Fibroblast of peridontal ligament (primary cell): ENCODE results near the gene SLC12A8.
A peak's percentile ranks its signal among the peaks of the same experiment; 100 is the strongest.

Experiments used
- DNase-seq: peaks from one replicate; pipeline ENCODE4 v3.0.0-alpha.2; 2010; ENCODE audit errors: extremely low read depth

The SLC12A8 gene

DNA sequence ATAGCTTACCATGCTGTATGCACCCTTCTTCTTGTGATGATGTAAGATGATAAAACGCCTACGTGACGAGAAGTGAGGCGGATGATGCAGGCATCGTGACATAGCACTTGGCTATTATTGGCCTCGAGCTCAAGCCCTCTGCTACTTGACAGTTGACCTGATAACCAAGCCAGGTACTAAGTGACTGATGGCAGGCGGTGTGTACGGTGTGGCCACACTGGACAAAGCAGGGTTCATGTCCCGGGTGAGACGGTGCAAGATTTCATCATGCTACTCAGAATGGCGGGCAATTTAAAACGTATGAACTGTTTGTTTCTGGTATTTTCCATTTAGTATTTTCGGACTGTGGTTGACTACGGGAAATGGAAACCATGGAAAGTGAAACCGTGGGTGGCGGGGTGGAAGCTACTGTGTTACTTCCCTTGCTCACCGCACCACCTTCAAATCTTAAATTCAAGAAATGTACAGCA is 57.7 kb downstream of the SLC12A8 start:
- DNase-seq, result no peak

GRCh38 chr3:125154110-125154509 is 58.4 kb downstream of the SLC12A8 start:
- no peak for DNase-seq

DNA sequence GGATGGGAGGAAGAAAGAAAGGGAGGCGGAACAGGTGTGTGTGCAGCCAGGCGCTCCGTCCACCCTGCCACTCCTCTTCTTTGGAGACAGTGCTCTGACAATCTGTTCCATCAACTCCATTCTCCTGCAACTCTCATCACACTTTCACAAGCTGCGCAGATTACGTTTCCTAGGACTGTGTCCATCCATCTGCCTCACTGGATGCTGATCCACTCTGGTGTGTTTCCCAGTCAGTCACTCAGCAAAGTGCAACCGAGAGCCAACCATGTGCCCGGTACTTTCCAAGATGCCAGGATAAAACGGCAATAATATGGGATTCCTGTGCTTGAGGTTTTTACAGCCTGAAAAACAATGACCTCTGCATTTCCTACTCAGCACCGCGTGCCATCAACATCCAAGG is 59.6 kb downstream of the SLC12A8 start:
- DNase-seq, result no peak

GRCh38 chr3:125151916-125152315 is 60.6 kb downstream of the SLC12A8 start:
- peak; percentile 85 for DNase-seq

- DNase-seq, result no peak
Observed at GRCh38 chr3:125151442-125151817, 61.1 kb downstream of the SLC12A8 start.

DNA sequence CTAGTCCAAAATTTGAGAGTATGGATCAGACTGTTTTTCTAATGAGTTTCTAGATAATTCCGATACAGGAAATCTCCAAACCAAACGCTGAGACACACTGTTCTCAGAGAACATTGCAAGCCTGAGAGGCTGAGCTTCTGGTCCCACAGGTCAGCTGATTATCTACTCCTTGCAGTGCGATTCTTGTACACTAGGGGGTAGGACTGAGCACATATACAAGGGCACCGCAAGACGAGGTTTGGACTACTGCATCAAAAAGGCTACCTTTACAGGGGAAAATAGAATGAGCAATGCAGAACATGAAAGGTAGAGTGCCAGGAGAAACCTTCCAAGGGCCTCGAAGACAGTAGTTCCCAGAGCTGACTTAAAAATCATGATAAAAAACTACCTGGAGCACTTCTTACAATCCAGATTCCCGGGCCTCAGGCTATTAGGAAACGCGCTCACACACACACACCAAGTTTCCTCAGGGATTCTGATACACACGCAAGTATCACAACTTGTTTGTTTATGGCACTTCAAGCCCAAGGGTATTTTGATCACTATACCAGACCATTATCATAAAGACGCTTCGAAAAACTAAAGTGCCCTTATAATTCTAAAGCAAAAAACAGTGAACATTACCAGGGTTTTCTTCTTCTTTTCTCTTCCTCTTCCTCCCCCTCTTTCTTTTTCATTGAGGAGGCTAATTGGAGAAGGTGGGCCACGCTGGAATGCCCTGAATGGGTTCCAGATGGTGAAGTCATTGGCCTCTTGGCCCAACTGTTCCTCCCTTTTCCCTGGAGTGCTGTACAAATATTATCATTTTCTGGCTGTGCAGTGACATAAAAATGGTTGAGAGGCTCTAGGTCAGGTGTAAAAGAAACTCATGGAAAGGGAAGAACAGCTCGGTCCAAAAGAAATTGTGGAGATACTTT is 61.8 kb downstream of the SLC12A8 start:
- DNase-seq, result no peak

DNA sequence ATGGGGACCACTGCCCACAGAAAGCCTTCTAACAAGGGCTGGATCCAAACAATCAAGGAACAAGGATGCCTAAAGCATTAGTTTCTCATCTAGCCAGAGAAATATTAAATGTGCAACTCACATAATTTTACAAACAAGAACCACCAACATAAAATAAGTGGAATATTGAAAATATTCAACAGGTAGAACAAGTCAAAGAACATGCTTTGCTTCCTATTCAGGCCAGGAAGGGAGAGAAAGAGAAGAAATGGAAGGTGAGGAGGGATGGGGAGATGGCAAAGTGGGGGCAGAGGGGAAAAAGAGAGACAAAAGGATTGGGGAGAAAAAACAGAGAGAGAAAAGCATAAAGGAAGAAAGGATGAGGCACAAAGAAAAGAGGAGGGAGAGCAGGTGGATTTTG is 63.1 kb downstream of the SLC12A8 start:
- no peak for DNase-seq

GRCh38 chr3:125148836-125149235 is 63.7 kb downstream of the SLC12A8 start:
- DNase-seq, result no peak

- DNase-seq, result no peak
Observed at GRCh38 chr3:125148016-125148812, 64.3 kb downstream of the SLC12A8 start.

DNA sequence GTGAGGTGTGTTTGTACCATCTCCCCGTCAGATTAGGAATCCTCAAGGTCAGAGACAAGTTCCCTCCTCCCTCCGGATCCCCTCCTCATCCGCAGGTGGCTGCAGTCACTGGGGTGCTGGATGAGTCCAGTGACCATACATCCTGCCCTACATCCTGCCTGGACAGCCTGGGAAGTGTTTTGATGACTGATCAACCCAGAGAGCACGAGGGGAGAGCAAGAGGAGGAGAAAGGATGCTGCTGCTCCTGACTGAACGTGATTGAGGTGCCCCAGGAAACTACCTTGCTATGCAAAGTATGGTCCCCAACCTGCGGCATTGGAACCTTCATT is 65.1 kb downstream of the SLC12A8 start:
- DNase-seq, result no peak

GRCh38 chr3:125146626-125147490 is 65.7 kb downstream of the SLC12A8 start:
- DNase-seq, result no peak

DNA sequence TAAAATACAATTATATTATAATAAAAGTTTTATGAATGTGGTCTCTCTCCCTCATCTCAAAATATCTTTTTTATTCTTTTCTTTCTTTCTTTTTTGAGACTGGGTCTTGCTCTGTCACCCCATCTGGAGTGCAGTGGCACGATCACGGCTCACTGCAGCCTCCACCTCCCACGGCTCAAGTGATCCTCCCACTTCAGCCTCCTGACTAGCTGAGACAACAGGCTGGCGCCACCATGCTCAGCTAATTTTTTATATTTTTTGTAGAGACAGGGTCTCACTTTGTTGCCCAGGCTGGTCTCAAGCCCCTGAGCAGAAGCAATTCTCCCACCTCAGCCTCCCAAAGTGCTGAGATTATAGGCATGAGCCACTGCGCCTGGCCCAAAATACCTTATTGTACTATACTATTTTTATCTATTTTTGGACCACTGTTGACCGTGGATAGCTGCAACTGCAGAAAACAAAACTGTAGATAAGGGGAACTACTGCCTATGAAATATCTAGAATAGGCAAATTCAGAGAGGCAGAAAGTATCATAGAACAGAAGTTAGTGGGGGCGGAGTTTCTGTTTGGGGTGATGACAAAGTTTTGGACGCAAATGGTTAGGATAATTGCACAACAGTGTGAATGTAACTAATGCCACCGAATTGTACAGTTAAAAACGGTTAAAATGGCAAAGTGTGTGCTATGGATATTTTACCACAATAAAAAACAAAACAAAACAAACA is 66.6 kb downstream of the SLC12A8 start:
- no peak for DNase-seq

DNA sequence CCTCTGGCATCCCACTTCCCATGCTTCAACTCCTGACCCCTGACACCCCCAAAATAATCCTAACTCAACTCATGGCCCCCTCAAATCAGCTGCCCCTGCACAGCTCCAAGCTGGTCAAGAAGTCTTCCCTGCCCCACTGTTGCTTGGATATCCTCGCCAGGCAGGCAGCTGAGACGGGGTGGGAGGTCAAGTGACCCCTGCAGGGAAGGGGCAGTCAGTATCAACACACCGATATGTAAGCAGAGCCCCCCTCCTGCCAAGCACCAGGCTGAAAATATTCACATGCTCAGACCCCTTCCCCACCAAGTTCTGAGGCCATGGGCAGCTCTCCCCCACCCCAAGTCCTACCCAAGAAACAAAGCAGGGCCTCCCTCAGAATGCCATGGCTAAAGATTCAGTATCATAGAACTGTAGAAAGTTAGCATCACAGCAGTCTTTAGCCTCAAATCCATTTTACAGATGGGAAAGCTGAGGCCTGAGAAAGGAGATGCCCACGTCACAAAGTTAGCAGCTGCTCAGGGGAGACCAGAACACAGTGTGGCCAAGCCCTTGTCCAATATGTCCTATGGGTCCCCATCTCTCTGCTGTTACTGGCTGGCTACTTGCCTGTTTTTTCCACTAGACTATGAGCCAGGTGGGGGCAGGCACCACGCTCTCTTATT is 67.8 kb downstream of the SLC12A8 start:
- DNase-seq, result no peak

DNA sequence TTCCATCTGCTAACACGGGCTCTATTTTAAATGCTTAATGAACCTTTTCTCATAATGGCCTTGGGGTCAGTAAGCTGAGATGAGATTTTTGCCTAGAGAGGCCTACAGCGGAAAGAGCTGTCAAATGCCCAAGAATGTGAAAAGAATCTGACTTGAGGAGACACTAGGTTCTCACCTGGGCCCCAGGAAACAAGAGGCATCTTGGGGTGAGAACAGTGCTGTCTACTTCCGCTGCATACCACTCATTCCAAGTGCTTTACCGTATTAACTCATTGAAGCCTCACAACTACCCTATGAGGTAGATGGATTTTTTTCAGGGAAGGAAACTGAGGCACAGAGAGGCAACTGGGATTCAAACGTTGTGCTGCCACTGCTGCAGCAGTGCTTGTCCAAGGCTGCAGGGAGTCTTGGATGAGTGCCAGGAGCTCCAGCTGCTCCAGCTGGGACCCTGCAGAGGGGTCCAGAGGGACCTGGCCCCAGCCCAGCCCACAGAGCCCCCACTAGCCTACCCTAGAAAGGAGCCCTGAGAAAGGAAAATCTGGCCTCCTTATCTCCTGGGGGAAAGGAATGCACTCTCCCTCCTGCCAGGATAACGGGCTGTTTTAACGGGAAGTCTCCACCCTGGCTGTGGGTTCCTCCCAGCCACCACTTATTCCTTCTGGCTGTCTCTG is 68.4 kb downstream of the SLC12A8 start:
- no peak for DNase-seq

- no peak for DNase-seq
Observed at GRCh38 chr3:125143538-125143937, 69.0 kb downstream of the SLC12A8 start.

- no peak for DNase-seq
Observed at GRCh38 chr3:125142940-125143339, 69.6 kb downstream of the SLC12A8 start.

- DNase-seq, result no peak
Observed at GRCh38 chr3:125142420-125142778, 70.1 kb downstream of the SLC12A8 start.

- no peak for DNase-seq
Observed at GRCh38 chr3:125141596-125142419, 70.7 kb downstream of the SLC12A8 start.

DNA sequence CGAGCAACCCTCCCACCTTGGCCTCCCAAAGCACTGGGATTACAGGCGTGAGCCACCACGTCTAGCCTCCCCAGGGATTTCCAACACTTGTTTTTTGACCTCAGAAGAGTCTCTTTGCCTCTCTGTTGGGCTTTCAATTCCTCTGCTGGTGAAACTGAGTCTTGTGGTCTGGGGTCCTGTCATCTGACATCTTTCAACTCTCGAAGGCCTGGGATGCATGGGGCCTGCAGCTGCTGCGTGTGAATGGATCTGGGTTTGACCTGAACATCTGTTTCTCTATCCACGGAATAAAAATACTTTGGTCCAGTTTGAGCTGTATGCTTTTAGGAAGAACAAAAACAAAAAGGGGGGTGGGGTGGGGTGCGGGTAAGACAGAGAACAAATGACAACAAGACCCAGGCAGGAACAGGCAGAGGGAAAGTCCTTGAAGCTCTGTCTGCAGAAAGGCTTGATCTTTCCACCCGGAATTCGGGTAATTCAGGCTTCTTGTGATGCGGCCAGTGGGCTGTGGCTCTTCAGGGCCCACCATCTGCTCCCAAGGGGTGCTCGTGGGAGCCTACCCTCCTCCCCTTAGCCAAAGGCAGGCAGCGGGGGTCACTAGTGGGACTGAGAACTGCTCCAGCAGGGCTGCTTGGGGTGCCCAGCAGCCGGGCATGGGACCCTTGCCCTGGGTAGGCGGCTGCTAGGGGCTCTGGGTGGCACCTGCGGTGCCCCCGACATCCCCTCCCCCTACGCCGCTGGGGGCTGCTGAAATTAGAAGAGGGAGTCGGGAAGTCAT is 71.5 kb downstream of the SLC12A8 start:
- no peak for DNase-seq
